Psoas muscle (tissue), 8 donors: ENCODE results near the gene FNDC1. TPM values are rescaled to one million over a fixed set of nuclear protein-coding genes. Genes with fewer than 3 reads are reported as not detected.
A peak's percentile ranks its signal among the peaks of the same experiment; 100 is the strongest.

Experiments
- ATAC-seq, 4 donors: fragments of 200-7000 bp; cut with Tn5 transposase; one replicate each; pipeline ENCODE4 v1.9.1; 2020; ENCODE audit warnings: moderate library complexity in 3 of 4, mild to moderate bottlenecking in 2 of 4
- DNase-seq, 2 donors: peaks; one replicate each; pipeline ENCODE4 v3.0.0-alpha.2; 2020
- H3K27ac ChIP-seq: fragments of 200-600 bp; one replicate; pipeline ENCODE4 v1.8.0; 2022
- H3K27me3 ChIP-seq, 3 donors: fragments of 200-600 bp in 1 of 3; one replicate each; pipeline versions ENCODE4 v1.6.1 to v1.8.0; 2013 to 2022; ENCODE audit warnings: low read length in 2 of 3, mild to moderate bottlenecking in 2 of 3, moderate library complexity in 1 of 3; ENCODE audit not compliant: insufficient read depth in 3 of 3
- H3K36me3 ChIP-seq, 2 donors: fragments of 200-600 bp in 1 of 2; one replicate each; pipeline versions ENCODE4 v1.6.1 to v1.8.0; 2013 to 2022; ENCODE audit warnings: low read depth in 1 of 2, mild to moderate bottlenecking in 1 of 2, moderate library complexity in 1 of 2; ENCODE audit not compliant: insufficient read depth in 1 of 2
- H3K4me1 ChIP-seq: fragments of 200-600 bp; one replicate; pipeline ENCODE4 v1.8.0; 2022
- H3K4me3 ChIP-seq: fragments of 200-600 bp; one replicate; pipeline ENCODE4 v1.8.0; 2022; ENCODE audit warnings: mild to moderate bottlenecking
- H3K9me3 ChIP-seq: fragments of 200-600 bp; one replicate; pipeline ENCODE4 v1.8.0; 2022
- WGBS, 3 donors: extraction: QIAGEN DNeasy Blood & Tissue Kit; methylation state at CpG; one replicate each; pipeline versions ENCODE4 v1.1.6 to v1.1.7; 2013; 5-methylcytosine and 5-hydroxymethylcytosine counted together
- intact Hi-C, 2 donors: fragments of 100-400 bp; cut with DNase I; formaldehyde crosslinking; loops; one replicate each; pipeline versions ENCODE4 v1.11.0 to v1.14.2; 2022
- polyA plus RNA-seq, 3 donors: library from polyadenylated mRNA; stranded (reverse); fragments of 200-250 nt; gene quantifications; one replicate each; pipeline ENCODE4 v1.2.3, GENCODE V29; 2013
- total RNA-seq, 4 donors: library from RNA; stranded (reverse); fragmentation: NEBNext Ultra II Directional in 2 of 4; extraction: Animal tissue kit (Norgen Biotek cat#: 25700) in 2 of 4; gene quantifications; one replicate each; pipeline versions ENCODE4 v1.2.1 to v1.2.4, GENCODE V29; 2021 to 2023
- TF ChIP-seq, protein P1 (sequence below): fragments of 200-600 bp; IDR thresholded peaks from one replicate; pipeline ENCODE4 v1.8.0; 2022; ENCODE audit warnings: antibody characterized with exemption
- donor health status: healthy with polysubstance abuse.
- donor health status: DM: no; HTN: no; CAD: no; lungs with moderate emphysema.
- donor health status: Bipolar disorder and iron deficiency.
- donor health status: healthy.
- donor health status: DM: yes; HTN: yes; CAD: no.
- donor health status: DM: no; HTN: no; CAD: no.
- donor health status: DM: no; HTN: no; CAD: no.
- donor health status: DM: yes; HTN: yes; CAD: no.

FNDC1 gene
- total and polyA plus RNA-seq, 7 donors, result 0.06 to 0.99 (median 0.29) TPM

- DNase-seq (no peak), ATAC-seq (no peak)
- intact Hi-C loops, result no loop called here
- WGBS, 3 donors, result 89 to 95% (median 89%) methylated on average over 5 of the region's 5 CpGs
- Histone ChIP-seq H3K9me3 (no peaks in the 10 kb centered on the region), H3K4me1 (no peaks in the 10 kb centered on the region), H3K36me3 (no peaks in the 10 kb centered on the region), H3K4me3 (no peak overlapping the region), H3K27ac (no peak overlapping the region), H3K27me3 (peaks cover 0 to 3% (median 0%) of the 10 kb centered on the region in 3 donors)
- TF ChIP-seq, protein P1, sequence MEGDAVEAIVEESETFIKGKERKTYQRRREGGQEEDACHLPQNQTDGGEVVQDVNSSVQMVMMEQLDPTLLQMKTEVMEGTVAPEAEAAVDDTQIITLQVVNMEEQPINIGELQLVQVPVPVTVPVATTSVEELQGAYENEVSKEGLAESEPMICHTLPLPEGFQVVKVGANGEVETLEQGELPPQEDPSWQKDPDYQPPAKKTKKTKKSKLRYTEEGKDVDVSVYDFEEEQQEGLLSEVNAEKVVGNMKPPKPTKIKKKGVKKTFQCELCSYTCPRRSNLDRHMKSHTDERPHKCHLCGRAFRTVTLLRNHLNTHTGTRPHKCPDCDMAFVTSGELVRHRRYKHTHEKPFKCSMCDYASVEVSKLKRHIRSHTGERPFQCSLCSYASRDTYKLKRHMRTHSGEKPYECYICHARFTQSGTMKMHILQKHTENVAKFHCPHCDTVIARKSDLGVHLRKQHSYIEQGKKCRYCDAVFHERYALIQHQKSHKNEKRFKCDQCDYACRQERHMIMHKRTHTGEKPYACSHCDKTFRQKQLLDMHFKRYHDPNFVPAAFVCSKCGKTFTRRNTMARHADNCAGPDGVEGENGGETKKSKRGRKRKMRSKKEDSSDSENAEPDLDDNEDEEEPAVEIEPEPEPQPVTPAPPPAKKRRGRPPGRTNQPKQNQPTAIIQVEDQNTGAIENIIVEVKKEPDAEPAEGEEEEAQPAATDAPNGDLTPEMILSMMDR, result no peak
Observed at GRCh38 chr6:159212525-159213280, 43.5 kb downstream of the FNDC1 start.

DNA sequence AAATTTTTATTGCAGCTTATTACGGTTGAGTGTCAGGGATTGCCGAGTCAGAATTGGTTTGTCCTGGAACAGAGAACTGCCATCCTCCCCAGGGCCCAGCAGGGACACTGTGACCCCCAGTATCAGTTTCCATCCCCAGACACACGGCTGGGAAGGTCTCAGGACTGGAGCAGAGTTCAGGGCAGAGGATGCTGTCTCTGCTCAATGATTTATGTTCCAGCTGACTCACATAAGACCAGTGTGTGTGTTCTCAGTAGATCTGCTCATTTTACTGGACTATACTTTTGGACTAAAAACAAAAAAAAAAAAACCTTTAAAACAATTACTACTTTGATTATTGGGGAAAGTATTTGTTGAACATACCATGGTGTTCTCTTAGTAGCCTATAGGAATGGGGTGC is 44.2 kb downstream of the FNDC1 start:
- no peaks in the 10 kb centered on the region for H3K9me3 ChIP-seq
- H3K4me3 ChIP-seq, result no peak overlapping the region
- TF ChIP-seq, protein P1, result no peak
- H3K36me3 ChIP-seq, result no peaks in the 10 kb centered on the region
- H3K27me3 ChIP-seq, result no peaks in the 10 kb centered on the region
- ATAC-seq (no peak), DNase-seq (no peak)
- WGBS, 3 donors, result 23 to 37% (median 27%) methylated on average over 3 of the region's 3 CpGs
- no peak overlapping the region for H3K27ac ChIP-seq
- no peaks in the 10 kb centered on the region for H3K4me1 ChIP-seq
- intact Hi-C loops, result no loop called here

GRCh38 chr6:159214281-159214680 is 45.1 kb downstream of the FNDC1 start:
- intact Hi-C loops, result no loop called here
- Histone ChIP-seq H3K4me3 (no peak overlapping the region), H3K4me1 (no peaks in the 10 kb centered on the region), H3K9me3 (no peaks in the 10 kb centered on the region), H3K36me3 (no peaks in the 10 kb centered on the region), H3K27me3 (no peaks in the 10 kb centered on the region), H3K27ac (no peak overlapping the region)
- DNase-seq, result no peak
- TF ChIP-seq, protein P1, result no peak
- no peak for ATAC-seq
- 65 to 75% (median 68%) methylated on average over 2 of the region's 2 CpGs for WGBS, 3 donors

- no peak overlapping the region for H3K4me3 ChIP-seq
- no peak for DNase-seq
- WGBS, 3 donors, result 53 to 57% (median 55%) methylated on average over 17 of the region's 17 CpGs
- intact Hi-C loops, result no loop called here
- no peaks in the 10 kb centered on the region for H3K9me3 ChIP-seq
- H3K27me3 ChIP-seq, result no peaks in the 10 kb centered on the region
- TF ChIP-seq, protein P1, result no peak
- no peak overlapping the region for H3K27ac ChIP-seq
- ATAC-seq, result peak in 1 of 4 donors; percentile 63
- no peaks in the 10 kb centered on the region for H3K4me1 ChIP-seq
- no peaks in the 10 kb centered on the region for H3K36me3 ChIP-seq
Observed at GRCh38 chr6:159217595-159218275, 48.5 kb downstream of the FNDC1 start.
